Transverse colon (tissue), 3 donors: Measurements from ENCODE around the gene CBX6.

Experiments
- POLR2A ChIP-seq: fragments of 450-650 bp; IDR thresholded peaks from one replicate; pipeline ENCODE4 v1.6.1; 2016; ENCODE audit warnings: antibody characterized with exemption, mild to moderate bottlenecking, moderate library complexity
- TF ChIP-seq, protein P1 (sequence below), 5 experiments: fragments of 200-600 bp in 3 of 5; fragments of 450-650 bp in 2 of 5; sonication (generic) in 3 of 5; IDR thresholded peaks; 1 replicate in 2 of 5; 2 replicates in 3 of 5; pipeline ENCODE4 v1.5.1; 2016 to 2017; ENCODE audit warnings: antibody characterized with exemption in 5 of 5, inconsistent platforms in 3 of 5, mild to moderate bottlenecking in 2 of 5, moderate library complexity in 1 of 5

DNA sequence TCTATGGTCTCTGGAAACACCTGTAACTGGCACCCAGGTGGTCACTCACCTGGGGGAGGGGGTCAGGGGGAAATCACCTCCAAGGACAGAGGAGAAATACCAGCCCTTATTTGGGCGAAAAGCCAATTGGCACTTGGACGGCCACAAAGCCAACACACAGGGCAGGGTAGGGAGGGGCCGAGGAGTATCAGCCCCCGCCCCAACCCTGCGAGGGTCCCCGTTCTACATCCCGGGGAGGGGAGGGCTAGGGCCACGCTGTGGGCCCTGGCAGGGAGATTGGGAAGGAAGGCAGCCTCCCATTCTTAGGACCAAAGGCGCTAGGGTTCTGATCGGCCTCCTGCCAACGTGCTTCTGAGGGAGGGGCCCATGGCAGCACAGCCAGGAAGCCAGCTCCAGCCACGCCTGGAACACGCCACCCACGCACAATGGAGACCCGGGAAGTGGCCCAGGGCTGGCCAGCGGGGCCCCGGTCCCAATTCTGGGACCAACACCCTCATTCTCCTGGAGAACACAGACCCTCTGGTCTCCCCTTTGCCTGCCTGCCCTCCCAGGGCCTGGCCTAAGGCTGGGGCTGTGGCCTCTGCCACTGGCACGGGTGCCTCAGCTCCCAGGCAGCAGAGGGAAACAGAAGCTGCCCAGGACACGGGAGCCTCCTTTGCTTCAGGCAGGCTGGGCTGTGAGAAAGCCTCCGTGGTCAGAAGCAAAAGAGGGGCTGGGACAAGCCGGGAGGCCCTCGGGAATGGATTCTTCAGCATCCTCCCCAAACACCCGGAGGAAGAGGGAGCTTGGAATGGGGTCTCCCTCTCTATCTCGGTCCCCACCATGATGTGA is 7.4 kb downstream of the CBX6 start:
- TF ChIP-seq, protein P1, sequence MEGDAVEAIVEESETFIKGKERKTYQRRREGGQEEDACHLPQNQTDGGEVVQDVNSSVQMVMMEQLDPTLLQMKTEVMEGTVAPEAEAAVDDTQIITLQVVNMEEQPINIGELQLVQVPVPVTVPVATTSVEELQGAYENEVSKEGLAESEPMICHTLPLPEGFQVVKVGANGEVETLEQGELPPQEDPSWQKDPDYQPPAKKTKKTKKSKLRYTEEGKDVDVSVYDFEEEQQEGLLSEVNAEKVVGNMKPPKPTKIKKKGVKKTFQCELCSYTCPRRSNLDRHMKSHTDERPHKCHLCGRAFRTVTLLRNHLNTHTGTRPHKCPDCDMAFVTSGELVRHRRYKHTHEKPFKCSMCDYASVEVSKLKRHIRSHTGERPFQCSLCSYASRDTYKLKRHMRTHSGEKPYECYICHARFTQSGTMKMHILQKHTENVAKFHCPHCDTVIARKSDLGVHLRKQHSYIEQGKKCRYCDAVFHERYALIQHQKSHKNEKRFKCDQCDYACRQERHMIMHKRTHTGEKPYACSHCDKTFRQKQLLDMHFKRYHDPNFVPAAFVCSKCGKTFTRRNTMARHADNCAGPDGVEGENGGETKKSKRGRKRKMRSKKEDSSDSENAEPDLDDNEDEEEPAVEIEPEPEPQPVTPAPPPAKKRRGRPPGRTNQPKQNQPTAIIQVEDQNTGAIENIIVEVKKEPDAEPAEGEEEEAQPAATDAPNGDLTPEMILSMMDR (IDR thresholded peaks at IDR 0.05) = no peak
- TF ChIP-seq POLR2A = no peak
